SK-N-SH (cell line): ENCODE measurements around the gene DUSP23. TPM values are rescaled to one million over a fixed set of nuclear protein-coding genes. Genes with fewer than 3 reads are reported as not detected.

Experiments used
- CTCF ChIA-PET: fragments of 300-600, 350-600 bp; formaldehyde crosslinking; extraction: SDS; loops from one replicate; lab custom pipeline; 2021; lab: Yijun Ruan, JAX
- POLR2A ChIA-PET: fragments of 350-600 bp; sonication (Branson Sonifier 250); formaldehyde crosslinking; extraction: SDS; loops from one replicate; lab custom pipeline; 2020; ENCODE audit warnings: antibody characterized with exemption, inconsistent platforms; lab: Yijun Ruan, JAX
- DNase-seq: peaks from one replicate; pipeline ENCODE4 v3.0.0; 2012
- H2AFZ ChIP-seq: fragments of 200-600 bp; sonication (generic); 2 replicates; pipeline ENCODE4 v1.8.1; 2016; ENCODE audit warnings: antibody characterized with exemption, mild to moderate bottlenecking, low read depth
- H3F3A ChIP-seq: fragments of 200-600 bp; sonication (generic); replicated peaks from 2 replicates; pipeline ENCODE3; 2016; ENCODE audit warnings: antibody characterized with exemption, mild to moderate bottlenecking; ENCODE audit not compliant: insufficient read depth
- H3K27ac ChIP-seq, 2 experiments: fragments of 200-500 bp in 1 of 2; fragments of 200-600 bp in 1 of 2; sonication (Bioruptor generic) in 1 of 2; sonication (generic), shearing (Covaris generic) in 1 of 2; 2 replicates each; pipeline versions ENCODE4 v1.5.1 to v1.6.1; 2014 to 2016; ENCODE audit warnings: low read depth in 2 of 2, inconsistent platforms in 1 of 2, low read length in 1 of 2, mild to moderate bottlenecking in 1 of 2, mixed read lengths in 1 of 2
- H3K27me3 ChIP-seq: fragments of 200-600 bp; sonication (generic), shearing (Covaris generic); 2 replicates; pipeline ENCODE4 v1.6.1; 2016; ENCODE audit warnings: mixed run types; ENCODE audit not compliant: insufficient read depth
- H3K36me3 ChIP-seq, 2 experiments: fragments of 200-500 bp in 1 of 2; fragments of 200-600 bp in 1 of 2; sonication (Bioruptor generic) in 1 of 2; sonication (generic) in 1 of 2; replicated peaks in 1 of 2; 2 replicates each; pipeline versions ENCODE3 to v1.5.1; 2014 to 2016; ENCODE audit warnings: low read length in 1 of 2, mild to moderate bottlenecking in 1 of 2; ENCODE audit not compliant: insufficient read depth in 2 of 2, control insufficient read depth in 1 of 2
- H3K4me1 ChIP-seq, 2 experiments: fragments of 200-500 bp in 1 of 2; fragments of 200-600 bp in 1 of 2; sonication (Bioruptor generic) in 1 of 2; sonication (generic), shearing (Covaris generic) in 1 of 2; 2 replicates each; pipeline versions ENCODE4 v1.5.1 to v1.6.1; 2014 to 2016; ENCODE audit warnings: low read depth in 1 of 2, low read length in 1 of 2, mixed run types in 1 of 2; ENCODE audit not compliant: insufficient read depth in 2 of 2, control insufficient read depth in 1 of 2
- H3K4me2 ChIP-seq: fragments of 200-600 bp; sonication (generic), shearing (Covaris generic); 2 replicates; pipeline ENCODE4 v1.6.1; 2017; ENCODE audit warnings: mixed run types
- H3K4me3 ChIP-seq, 2 experiments: fragments of 200-500 bp in 1 of 2; fragments of 200-600 bp in 1 of 2; sonication (Bioruptor generic) in 1 of 2; sonication (generic), shearing (Covaris generic) in 1 of 2; 2 replicates each; pipeline versions ENCODE4 v1.5.1 to v1.8.1; 2014 to 2016; ENCODE audit warnings: low read depth in 2 of 2, inconsistent platforms in 1 of 2, low read length in 1 of 2, mild to moderate bottlenecking in 1 of 2, mixed read lengths in 1 of 2, moderate library complexity in 1 of 2
- H3K79me2 ChIP-seq: fragments of 200-600 bp; sonication (generic); 2 replicates; pipeline ENCODE4 v1.8.1; 2017; ENCODE audit warnings: mild to moderate bottlenecking; ENCODE audit not compliant: insufficient read depth
- H3K9ac ChIP-seq: fragments of 200-600 bp; sonication (generic); 2 replicates; pipeline ENCODE4 v1.6.1; 2017; ENCODE audit warnings: mixed run types
- H3K9me2 ChIP-seq: fragments of 200-600 bp; sonication (generic); 2 replicates; pipeline ENCODE4 v1.6.1; 2017; ENCODE audit warnings: mixed run types
- H3K9me3 ChIP-seq: fragments of 200-600 bp; sonication (generic); 2 replicates; pipeline ENCODE4 v1.6.1; 2017; ENCODE audit warnings: mixed run types, mild to moderate bottlenecking, moderate library complexity
- H4K20me1 ChIP-seq: fragments of 200-600 bp; sonication (generic); 2 replicates; pipeline ENCODE4 v1.6.1; 2017; ENCODE audit warnings: mild to moderate bottlenecking, mixed run types; ENCODE audit not compliant: insufficient read depth
- ELF1 ChIP-seq: IDR thresholded peaks from 2 replicates; pipeline ENCODE4 v1.4.0; 2012
- EP300 ChIP-seq, 2 experiments: IDR thresholded peaks; 2 replicates each; pipeline versions ENCODE4 v1.4.0 to v1.6.1; 2012; ENCODE audit warnings: borderline replicate concordance in 1 of 2, low read depth in 1 of 2, low read length in 1 of 2
- EZH2phosphoT487 ChIP-seq: fragments of 200-600 bp; sonication (generic); IDR thresholded peaks from 2 replicates; pipeline ENCODE4 v1.6.1; 2017; ENCODE audit warnings: low read depth, mixed run types, mild to moderate bottlenecking, antibody characterized with exemption, moderate library complexity, borderline replicate concordance
- GATA2 ChIP-seq: sonication (generic); formaldehyde crosslinking; IDR thresholded peaks from 2 replicates; pipeline ENCODE4 v1.5.0; 2020; ENCODE audit warnings: mild to moderate bottlenecking, missing genetic modification reagents
- IRF3 ChIP-seq: fragments of 150-350 bp; IDR thresholded peaks from 2 replicates; pipeline ENCODE4 v1.6.1; 2016; ENCODE audit warnings: mild to moderate bottlenecking, low read depth, low read length
- MAX ChIP-seq: IDR thresholded peaks from 2 replicates; pipeline ENCODE4 v1.4.0; 2012; ENCODE audit warnings: low read depth
- MXI1 ChIP-seq: IDR thresholded peaks from 2 replicates; pipeline ENCODE4 v1.6.1; 2012; ENCODE audit warnings: mild to moderate bottlenecking, low read depth, low read length, improper control_type of control experiment
- NFIC ChIP-seq: IDR thresholded peaks from 2 replicates; pipeline ENCODE4 v1.4.0; 2012; ENCODE audit warnings: borderline replicate concordance
- NRF1 ChIP-seq: IDR thresholded peaks from 2 replicates; pipeline ENCODE4 v1.6.1; 2012; ENCODE audit warnings: low read depth, mild to moderate bottlenecking, low read length
- PBX3 ChIP-seq: IDR thresholded peaks from 2 replicates; pipeline ENCODE4; 2012
- RCOR1 ChIP-seq: fragments of 150-350 bp; IDR thresholded peaks from 2 replicates; pipeline ENCODE4 v1.6.1; 2017; ENCODE audit warnings: antibody characterized with exemption, low read length
- WGBS: methylation state at CpG from one replicate; pipeline ENCODE4 v1.1.6; 2017; ENCODE audit warnings: low lambda C conversion rate; 5-methylcytosine and 5-hydroxymethylcytosine counted together
- polyA plus RNA-seq, 3 experiments: library from polyadenylated mRNA; depleted of rRNA; stranded (reverse); fragments of >200 nt; gene quantifications; 2 replicates each; pipeline ENCODE4 v1.2.3, GENCODE V29; 2012

Gene DUSP23
- polyA plus RNA-seq, 1 of the 3 experiments (the other 2 are of a cell fraction): 41.2 TPM

- DNase-seq: no peak
- no peaks in the 10 kb centered on the region for H3K4me1 ChIP-seq
- no peaks in the 10 kb centered on the region for H3K9me2 ChIP-seq
- H3K9me3 ChIP-seq: no peaks in the 10 kb centered on the region
- H3K4me2 ChIP-seq: no peak overlapping the region
- no peak overlapping the region for H2AFZ ChIP-seq
- no peak overlapping the region for H3K4me3 ChIP-seq
- no peaks in the 10 kb centered on the region for H3K27me3 ChIP-seq
- H3K27ac ChIP-seq: no peak overlapping the region
- ChIA-PET CTCF (no interaction called here), POLR2A (no interaction called here)
- H3K36me3 ChIP-seq: no peaks in the 10 kb centered on the region
- WGBS: 4% methylated on average over 3 of the region's 3 CpGs
- no peak overlapping the region for H3K9ac ChIP-seq
- no peaks in the 10 kb centered on the region for H3K79me2 ChIP-seq
- TF ChIP-seq MXI1 (no peak), ELF1 (no peak), NRF1 (no peak), MAX (no peak), IRF3 (no peak), NFIC (no peak), PBX3 (no peak), EZH2phosphoT487 (no peak)
- TF ChIP-seq, all 33 proteins: peak for 0
- Histone ChIP-seq H3F3A (no peaks in the 10 kb centered on the region), H4K20me1 (no peaks in the 10 kb centered on the region)
These were observed 34.1 kb upstream of the DUSP23 start for GRCh38 chr1:159746666-159747065.

- Histone ChIP-seq H3K4me2 (no peak overlapping the region), H3K9ac (no peak overlapping the region)
- CTCF ChIA-PET: no interaction called here
- TF ChIP-seq RCOR1: no peak
- no peak for TF ChIP-seq IRF3
- TF ChIP-seq GATA2 (CRISPR knock-in tag): no peak
- no peak for TF ChIP-seq EP300 (IDR thresholded peaks at IDR 0.05; ENCODE audit: borderline replicate concordance in 1 of 2, low read depth in 1 of 2, low read length in 1 of 2)
- TF ChIP-seq, all 33 proteins: peak for 0
- no peaks in the 10 kb centered on the region for H4K20me1 ChIP-seq
- POLR2A ChIA-PET: no interaction called here
- H3K4me1 ChIP-seq: no peaks in the 10 kb centered on the region
- DNase-seq: no peak
- H3K79me2 ChIP-seq: no peaks in the 10 kb centered on the region
- H3K9me2 ChIP-seq: no peaks in the 10 kb centered on the region
- H2AFZ ChIP-seq: no peak overlapping the region
- no peak overlapping the region for H3K27ac ChIP-seq
- H3K36me3 ChIP-seq: no peaks in the 10 kb centered on the region
- peaks cover 2% of the 10 kb centered on the region; the same call in 1 of the 2 replicates for H3K27me3 ChIP-seq
- H3F3A ChIP-seq: no peaks in the 10 kb centered on the region
- 43% methylated on average over 1 of the region's 1 CpG for WGBS
- H3K4me3 ChIP-seq: no peak overlapping the region
- H3K9me3 ChIP-seq: no peaks in the 10 kb centered on the region
These were observed 32.4 kb upstream of the DUSP23 start for GRCh38 chr1:159748370-159748769.
